GM12872 (cell line): ENCODE data around the gene COPB1.

ENCODE experiments used
- TF ChIP-seq, protein P1 (sequence below): IDR thresholded peaks from 3 replicates; pipeline ENCODE4 v1.5.1; 2011; ENCODE audit warnings: low read depth, mild to moderate bottlenecking, low read length, moderate library complexity; ENCODE audit not compliant: insufficient read depth

The COPB1 gene, protein sequence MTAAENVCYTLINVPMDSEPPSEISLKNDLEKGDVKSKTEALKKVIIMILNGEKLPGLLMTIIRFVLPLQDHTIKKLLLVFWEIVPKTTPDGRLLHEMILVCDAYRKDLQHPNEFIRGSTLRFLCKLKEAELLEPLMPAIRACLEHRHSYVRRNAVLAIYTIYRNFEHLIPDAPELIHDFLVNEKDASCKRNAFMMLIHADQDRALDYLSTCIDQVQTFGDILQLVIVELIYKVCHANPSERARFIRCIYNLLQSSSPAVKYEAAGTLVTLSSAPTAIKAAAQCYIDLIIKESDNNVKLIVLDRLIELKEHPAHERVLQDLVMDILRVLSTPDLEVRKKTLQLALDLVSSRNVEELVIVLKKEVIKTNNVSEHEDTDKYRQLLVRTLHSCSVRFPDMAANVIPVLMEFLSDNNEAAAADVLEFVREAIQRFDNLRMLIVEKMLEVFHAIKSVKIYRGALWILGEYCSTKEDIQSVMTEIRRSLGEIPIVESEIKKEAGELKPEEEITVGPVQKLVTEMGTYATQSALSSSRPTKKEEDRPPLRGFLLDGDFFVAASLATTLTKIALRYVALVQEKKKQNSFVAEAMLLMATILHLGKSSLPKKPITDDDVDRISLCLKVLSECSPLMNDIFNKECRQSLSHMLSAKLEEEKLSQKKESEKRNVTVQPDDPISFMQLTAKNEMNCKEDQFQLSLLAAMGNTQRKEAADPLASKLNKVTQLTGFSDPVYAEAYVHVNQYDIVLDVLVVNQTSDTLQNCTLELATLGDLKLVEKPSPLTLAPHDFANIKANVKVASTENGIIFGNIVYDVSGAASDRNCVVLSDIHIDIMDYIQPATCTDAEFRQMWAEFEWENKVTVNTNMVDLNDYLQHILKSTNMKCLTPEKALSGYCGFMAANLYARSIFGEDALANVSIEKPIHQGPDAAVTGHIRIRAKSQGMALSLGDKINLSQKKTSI

DNA sequence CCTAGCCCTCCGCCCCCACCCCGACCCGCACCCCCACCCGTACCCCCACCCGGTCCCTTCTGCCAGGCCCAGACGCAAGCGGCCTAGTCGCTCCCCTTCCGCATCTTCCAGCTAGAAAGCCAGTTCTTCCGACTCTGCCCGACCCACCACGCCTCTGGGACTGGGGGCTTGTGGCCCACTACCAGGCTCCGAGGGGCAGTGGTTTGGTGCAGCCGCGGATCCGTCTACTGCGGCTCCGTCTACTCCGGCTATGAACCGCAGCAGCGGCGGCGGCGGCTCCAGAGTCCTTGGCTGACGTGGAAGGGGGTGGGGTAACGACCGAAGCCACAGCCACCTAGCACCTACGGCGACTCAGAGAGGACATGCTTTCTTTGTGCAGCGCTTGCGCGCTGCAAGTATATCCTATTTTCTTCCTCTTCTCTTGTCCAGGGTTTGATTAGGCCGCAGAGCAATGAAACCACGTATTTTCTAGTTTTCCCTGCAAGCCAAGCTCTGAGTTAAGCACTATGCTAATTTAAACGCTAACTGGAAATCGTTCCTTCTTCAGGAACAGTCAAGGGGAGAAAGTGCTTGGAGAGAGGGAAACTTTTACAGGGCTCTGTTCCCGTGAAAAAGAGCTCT lies at the start of gene COPB1:
Gene COPB1, minus strand, starts transcription at position 252 of the 621 bp plus-strand sequence. CDS start 883 bp downstream, outside the sequence.
- TF ChIP-seq, protein P1, sequence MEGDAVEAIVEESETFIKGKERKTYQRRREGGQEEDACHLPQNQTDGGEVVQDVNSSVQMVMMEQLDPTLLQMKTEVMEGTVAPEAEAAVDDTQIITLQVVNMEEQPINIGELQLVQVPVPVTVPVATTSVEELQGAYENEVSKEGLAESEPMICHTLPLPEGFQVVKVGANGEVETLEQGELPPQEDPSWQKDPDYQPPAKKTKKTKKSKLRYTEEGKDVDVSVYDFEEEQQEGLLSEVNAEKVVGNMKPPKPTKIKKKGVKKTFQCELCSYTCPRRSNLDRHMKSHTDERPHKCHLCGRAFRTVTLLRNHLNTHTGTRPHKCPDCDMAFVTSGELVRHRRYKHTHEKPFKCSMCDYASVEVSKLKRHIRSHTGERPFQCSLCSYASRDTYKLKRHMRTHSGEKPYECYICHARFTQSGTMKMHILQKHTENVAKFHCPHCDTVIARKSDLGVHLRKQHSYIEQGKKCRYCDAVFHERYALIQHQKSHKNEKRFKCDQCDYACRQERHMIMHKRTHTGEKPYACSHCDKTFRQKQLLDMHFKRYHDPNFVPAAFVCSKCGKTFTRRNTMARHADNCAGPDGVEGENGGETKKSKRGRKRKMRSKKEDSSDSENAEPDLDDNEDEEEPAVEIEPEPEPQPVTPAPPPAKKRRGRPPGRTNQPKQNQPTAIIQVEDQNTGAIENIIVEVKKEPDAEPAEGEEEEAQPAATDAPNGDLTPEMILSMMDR = no peak

DNA sequence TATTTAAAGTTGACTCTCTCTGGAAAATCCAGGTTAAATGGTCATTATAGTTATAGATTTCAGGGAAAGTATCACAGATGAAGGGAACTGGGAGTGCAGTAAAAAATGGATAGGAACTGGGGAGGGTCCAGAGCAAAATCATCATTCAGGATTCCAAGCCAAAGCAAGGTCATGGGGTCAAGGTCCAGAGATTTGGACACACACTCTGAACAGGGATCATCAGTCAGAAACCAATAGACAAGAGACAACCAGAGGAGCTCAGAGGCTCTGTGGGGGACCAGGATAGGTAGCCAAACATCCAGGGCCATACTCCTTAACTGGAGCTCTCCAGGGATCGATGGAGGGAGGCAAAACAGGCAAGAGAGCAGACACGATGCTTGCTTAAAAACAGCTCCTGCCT lies 47.8 kb upstream of the COPB1 start:
- TF ChIP-seq, protein P1 = no peak

DNA sequence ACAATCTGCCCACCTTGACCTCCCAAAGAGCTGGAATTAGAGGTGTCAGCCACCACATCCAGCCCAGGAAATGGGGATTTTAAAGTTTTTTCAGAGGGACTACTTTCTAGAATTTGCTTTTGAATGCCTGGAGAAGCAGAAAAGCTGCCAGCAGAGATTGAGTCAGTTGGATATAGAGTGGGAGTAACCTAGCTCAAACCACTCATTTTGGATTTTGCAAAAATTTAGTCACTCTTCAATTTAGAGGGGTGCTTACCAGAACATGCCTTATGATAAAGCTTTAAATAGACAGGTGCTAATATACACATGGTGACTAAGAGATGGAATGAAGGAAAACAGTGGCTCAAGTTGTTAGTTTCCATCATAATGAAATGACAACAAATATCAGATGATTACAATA lies 47.1 kb upstream of the COPB1 start:
- TF ChIP-seq, protein P1 = no peak

DNA sequence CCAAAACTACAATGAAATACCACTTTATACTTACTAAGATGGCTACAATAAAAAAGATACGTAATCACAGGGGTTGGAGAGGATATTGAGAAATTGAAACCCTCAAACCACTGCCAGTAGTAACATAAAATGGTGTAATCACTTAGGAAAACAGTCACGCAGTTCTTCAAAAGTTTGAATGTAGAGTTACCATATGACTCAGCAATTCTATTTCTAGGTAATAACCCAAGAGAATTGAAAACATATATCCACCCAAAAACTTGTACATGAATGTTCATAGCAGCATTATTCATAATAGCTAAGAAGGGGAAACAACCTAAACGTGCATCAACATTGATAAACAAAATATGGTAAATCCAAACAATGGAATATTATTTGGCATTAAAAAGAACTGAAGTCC lies 45.0 kb upstream of the COPB1 start:
- TF ChIP-seq, protein P1 = no peak

DNA sequence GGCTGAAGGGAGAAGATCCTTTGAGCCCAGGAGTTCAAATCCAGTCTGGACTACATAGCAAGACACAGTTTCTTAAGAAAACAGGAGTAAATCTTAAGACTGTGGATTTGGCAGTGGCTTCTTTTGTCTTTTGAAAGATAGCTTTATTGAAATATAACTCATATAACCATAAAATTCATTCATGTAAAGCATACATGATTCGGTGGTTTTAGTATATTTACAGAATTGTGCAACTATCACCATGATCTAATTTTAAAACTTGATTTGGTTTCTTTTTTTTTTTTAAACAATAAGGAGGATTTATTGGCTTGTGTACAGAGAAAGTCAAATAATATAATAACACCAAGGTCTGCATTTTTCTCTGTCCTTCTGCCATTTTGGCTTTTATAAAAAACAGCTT lies 43.6 kb upstream of the COPB1 start:
- TF ChIP-seq, protein P1 = no peak

DNA sequence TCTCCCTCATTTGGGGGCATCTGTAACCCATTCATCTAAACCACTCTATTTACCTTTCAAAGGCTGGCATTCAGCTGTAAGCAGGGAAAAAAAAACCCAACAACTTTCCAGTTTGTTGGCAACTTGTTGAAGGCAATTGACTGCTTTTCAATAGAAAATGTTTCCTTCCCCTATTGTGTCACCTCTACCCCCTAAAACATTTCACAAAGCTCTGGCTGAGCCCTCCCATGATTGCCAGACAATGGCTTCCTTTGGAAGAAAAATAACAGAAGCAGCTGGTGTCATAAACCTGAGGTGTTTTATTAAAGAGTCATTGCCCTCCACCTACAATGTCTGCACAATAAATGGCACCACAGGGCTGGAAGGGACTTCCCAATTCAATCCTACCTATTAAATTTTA lies 42.7 kb upstream of the COPB1 start:
- TF ChIP-seq, protein P1 = no peak
